Gastrocnemius medialis (tissue), 4 donors: ENCODE measurements around the gene ZAR1L.

ENCODE experiments used
- POLR2A ChIP-seq, 2 donors: fragments of 450-650 bp; IDR thresholded peaks; one replicate each; pipeline ENCODE4 v1.6.1; 2017; ENCODE audit warnings: antibody characterized with exemption in 2 of 2, mild to moderate bottlenecking in 2 of 2, moderate library complexity in 2 of 2
- TF ChIP-seq, protein P1 (sequence below), 5 experiments: fragments of 450-650 bp in 3 of 5; fragments of 200-600 bp in 2 of 5; sonication (generic) in 2 of 5; IDR thresholded peaks in 4 of 5; conservative IDR thresholded peaks in 1 of 5; 1 replicate in 4 of 5; 2 replicates in 1 of 5; pipeline ENCODE4 v1.5.1; 2016 to 2019; ENCODE audit warnings: antibody characterized with exemption in 5 of 5, mild to moderate bottlenecking in 3 of 5, moderate library complexity in 3 of 5

DNA sequence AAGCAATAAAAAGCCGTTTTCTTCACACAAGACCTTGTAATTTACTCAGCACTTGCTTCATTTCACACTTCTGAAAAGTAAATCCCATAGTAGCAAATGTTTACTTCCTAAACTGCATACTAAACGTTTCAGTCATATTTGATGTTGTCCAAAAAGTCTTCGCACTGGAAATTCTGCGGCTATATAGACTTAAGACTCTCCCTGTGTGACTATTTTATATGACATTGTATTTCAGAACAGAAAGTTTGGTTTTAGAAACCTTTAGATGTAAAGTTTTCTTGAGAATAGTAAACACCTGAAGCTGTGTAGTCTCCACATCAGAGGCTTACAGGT lies 29.6 kb downstream of the ZAR1L start:
- TF ChIP-seq, protein P1, sequence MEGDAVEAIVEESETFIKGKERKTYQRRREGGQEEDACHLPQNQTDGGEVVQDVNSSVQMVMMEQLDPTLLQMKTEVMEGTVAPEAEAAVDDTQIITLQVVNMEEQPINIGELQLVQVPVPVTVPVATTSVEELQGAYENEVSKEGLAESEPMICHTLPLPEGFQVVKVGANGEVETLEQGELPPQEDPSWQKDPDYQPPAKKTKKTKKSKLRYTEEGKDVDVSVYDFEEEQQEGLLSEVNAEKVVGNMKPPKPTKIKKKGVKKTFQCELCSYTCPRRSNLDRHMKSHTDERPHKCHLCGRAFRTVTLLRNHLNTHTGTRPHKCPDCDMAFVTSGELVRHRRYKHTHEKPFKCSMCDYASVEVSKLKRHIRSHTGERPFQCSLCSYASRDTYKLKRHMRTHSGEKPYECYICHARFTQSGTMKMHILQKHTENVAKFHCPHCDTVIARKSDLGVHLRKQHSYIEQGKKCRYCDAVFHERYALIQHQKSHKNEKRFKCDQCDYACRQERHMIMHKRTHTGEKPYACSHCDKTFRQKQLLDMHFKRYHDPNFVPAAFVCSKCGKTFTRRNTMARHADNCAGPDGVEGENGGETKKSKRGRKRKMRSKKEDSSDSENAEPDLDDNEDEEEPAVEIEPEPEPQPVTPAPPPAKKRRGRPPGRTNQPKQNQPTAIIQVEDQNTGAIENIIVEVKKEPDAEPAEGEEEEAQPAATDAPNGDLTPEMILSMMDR (IDR thresholded peaks at IDR 0.05 in 4 of 5, conservative IDR thresholded peaks at IDR 0.05 in 1 of 5), result no peak
- no peak for TF ChIP-seq POLR2A (IDR thresholded peaks at IDR 0.05)
